ENCODE measurements around the gene TAAR1.
"Not testable (repeated sequence)": the region's sequence is repeated elsewhere in the genome, so short reads cannot be mapped to it uniquely, and the experiment has no call there.

TAAR1 gene

GRCh38 chr6:132663661-132664060 is 4.7 kb upstream of the TAAR1 start:
- no peak for DNase-seq (ENCODE audit: low read depth in 3 of 3, low spot score in 1 of 3)

GRCh38 chr6:132661906-132662305 is 2.9 kb upstream of the TAAR1 start:
- no peak for DNase-seq (ENCODE audit: low read depth in 3 of 3, low spot score in 1 of 3)

GRCh38 chr6:132651062-132651461 is 7.9 kb downstream of the TAAR1 start:
- no peak for DNase-seq (ENCODE audit: low read depth in 3 of 3, low spot score in 1 of 3)

- DNase-seq (ENCODE audit: low read depth in 3 of 3, low spot score in 1 of 3), result no peak
Measured at GRCh38 chr6:132650429-132650828, 8.6 kb downstream of the TAAR1 start.

GRCh38 chr6:132648828-132649227 is 10.2 kb downstream of the TAAR1 start:
- no peak for DNase-seq (ENCODE audit: low read depth in 3 of 3, low spot score in 1 of 3)

GRCh38 chr6:132648356-132648755 is 10.6 kb downstream of the TAAR1 start:
- no peak for DNase-seq (ENCODE audit: low read depth in 3 of 3, low spot score in 1 of 3)

- no peak for DNase-seq (ENCODE audit: low read depth in 3 of 3, low spot score in 1 of 3)
Measured at GRCh38 chr6:132643547-132643946, 15.4 kb downstream of the TAAR1 start.

- not testable (repeated sequence) for DNase-seq (ENCODE audit: low read depth in 3 of 3, low spot score in 1 of 3)
Measured at GRCh38 chr6:132637135-132637534, 21.8 kb downstream of the TAAR1 start.

- DNase-seq (ENCODE audit: low read depth in 3 of 3, low spot score in 1 of 3), result not testable (repeated sequence)
Measured at GRCh38 chr6:132635906-132636305, 23.1 kb downstream of the TAAR1 start.

- not testable (repeated sequence) for DNase-seq (ENCODE audit: low read depth in 3 of 3, low spot score in 1 of 3)
Measured at GRCh38 chr6:132635288-132635687, 23.7 kb downstream of the TAAR1 start.

GRCh38 chr6:132634796-132635195 is 24.2 kb downstream of the TAAR1 start:
- no peak for DNase-seq (ENCODE audit: low read depth in 3 of 3, low spot score in 1 of 3)

GRCh38 chr6:132633362-132633761 is 25.6 kb downstream of the TAAR1 start:
- DNase-seq (ENCODE audit: low read depth in 3 of 3, low spot score in 1 of 3), result no peak

- no peak for DNase-seq (ENCODE audit: low read depth in 3 of 3, low spot score in 1 of 3)
Measured at GRCh38 chr6:132624175-132624574, 34.8 kb downstream of the TAAR1 start, which contains the start of gene TAAR2. Gene TAAR2, minus strand, starts transcription at chr6:132624275. Its CDS starts 0 bp downstream, at chr6:132624275.

- DNase-seq (ENCODE audit: low read depth in 3 of 3, low spot score in 1 of 3), result no peak
Measured at GRCh38 chr6:132623106-132623845, 35.7 kb downstream of the TAAR1 start.

GRCh38 chr6:132616677-132617076 is 42.3 kb downstream of the TAAR1 start:
- DNase-seq (ENCODE audit: low read depth in 3 of 3, low spot score in 1 of 3), result no peak

GRCh38 chr6:132614554-132614953 is 44.4 kb downstream of the TAAR1 start:
- no peak for DNase-seq (ENCODE audit: low read depth in 3 of 3, low spot score in 1 of 3)

- DNase-seq (ENCODE audit: low read depth in 3 of 3, low spot score in 1 of 3), result no peak
Measured at GRCh38 chr6:132612449-132613108, 46.4 kb downstream of the TAAR1 start.

- DNase-seq (ENCODE audit: low read depth in 3 of 3, low spot score in 1 of 3), result no peak
Measured at GRCh38 chr6:132611616-132612015, 47.4 kb downstream of the TAAR1 start.

GRCh38 chr6:132607544-132608233 is 51.3 kb downstream of the TAAR1 start:
- DNase-seq (ENCODE audit: low read depth in 3 of 3, low spot score in 1 of 3), result no peak

- DNase-seq (ENCODE audit: low read depth in 3 of 3, low spot score in 1 of 3), result no peak
Measured at GRCh38 chr6:132604635-132605152, 54.3 kb downstream of the TAAR1 start.

- DNase-seq (ENCODE audit: low read depth in 3 of 3, low spot score in 1 of 3), result not testable (repeated sequence)
Measured at GRCh38 chr6:132600900-132601299, 58.1 kb downstream of the TAAR1 start.

GRCh38 chr6:132598473-132598872 is 60.5 kb downstream of the TAAR1 start:
- no peak for DNase-seq (ENCODE audit: low read depth in 3 of 3, low spot score in 1 of 3)
